CD4-positive, CD25-positive, alpha-beta regulatory T cell (primary cell): Measurements from ENCODE around the gene ARHGEF26. TPM values are rescaled to one million over a fixed set of nuclear protein-coding genes. Genes with fewer than 3 reads are reported as not detected.

ENCODE experiments used
- ATAC-seq, 2 donors: fragments of 150-1000 bp; cut with Tn5 transposase; one replicate each; pipeline ENCODE4 v1.10.0; 2021; ENCODE audit warnings: low read depth in 2 of 2, moderate number of reproducible peaks in 2 of 2, moderate library complexity in 1 of 2
- DNase-seq, 3 donors: peaks; one replicate each; pipeline versions ENCODE4 v3.0.0 to v3.0.0-alpha.2; 2012 to 2022; ENCODE audit warnings: mixed read lengths in 1 of 3
- H3K27ac ChIP-seq: one replicate; pipeline ENCODE4 v1.7.0; 2013; ENCODE audit warnings: mild to moderate bottlenecking, low read length; ENCODE audit not compliant: insufficient read depth, poor library complexity, severe bottlenecking
- H3K27me3 ChIP-seq: one replicate; pipeline ENCODE4 v1.7.0; 2013; ENCODE audit warnings: low read length; ENCODE audit not compliant: control insufficient read depth, insufficient read depth
- H3K36me3 ChIP-seq: one replicate; pipeline ENCODE4 v1.7.0; 2013; ENCODE audit warnings: mild to moderate bottlenecking, low read length, moderate library complexity; ENCODE audit not compliant: control insufficient read depth, insufficient read depth
- H3K4me1 ChIP-seq: 2 replicates; pipeline ENCODE4 v1.7.0; 2013; ENCODE audit warnings: mild to moderate bottlenecking, low read length; ENCODE audit not compliant: insufficient read depth, control insufficient read depth, poor library complexity, severe bottlenecking
- H3K4me3 ChIP-seq: one replicate; pipeline ENCODE4 v1.7.0; 2013; ENCODE audit warnings: low read depth, mild to moderate bottlenecking, low read length, moderate library complexity
- H3K9me3 ChIP-seq, 2 experiments: 1 replicate in 1 of 2; 2 replicates in 1 of 2; pipeline ENCODE4 v1.7.0; 2013; ENCODE audit warnings: low read length in 2 of 2, mild to moderate bottlenecking in 1 of 2, moderate library complexity in 1 of 2; ENCODE audit not compliant: control insufficient read depth in 2 of 2
- H3K27ac Mint-ChIP-seq, 3 donors: one replicate each; pipeline ENCODE4 v1.8.0; 2020 to 2022; ENCODE audit warnings: mild to moderate bottlenecking in 3 of 3, mixed read lengths in 3 of 3, moderate library complexity in 2 of 3
- H3K27me3 Mint-ChIP-seq: one replicate; pipeline ENCODE4 v1.8.0; 2022; ENCODE audit warnings: mild to moderate bottlenecking, mixed read lengths
- H3K36me3 Mint-ChIP-seq: one replicate; pipeline ENCODE4 v1.8.0; 2020; ENCODE audit warnings: mixed read lengths
- H3K4me1 Mint-ChIP-seq, 4 donors: one replicate each; pipeline ENCODE4 v1.8.0; 2020 to 2022; ENCODE audit warnings: mixed read lengths in 4 of 4, mild to moderate bottlenecking in 1 of 4
- H3K4me3 Mint-ChIP-seq, 4 donors: one replicate each; pipeline ENCODE4 v1.8.0; 2020 to 2022; ENCODE audit warnings: mild to moderate bottlenecking in 4 of 4, mixed read lengths in 4 of 4, moderate library complexity in 3 of 4
- H3K9me3 Mint-ChIP-seq, 7 donors: one replicate each; pipeline ENCODE4 v1.8.0; 2020 to 2022; ENCODE audit warnings: mixed read lengths in 7 of 7, mild to moderate bottlenecking in 3 of 7, moderate library complexity in 2 of 7
- polyA plus RNA-seq, 4 donors: library from polyadenylated mRNA; unstranded; fragments of 300-500 nt; fragmentation: Illumina TruSeq; gene quantifications; one replicate each; pipeline ENCODE4 v1.2.3, GENCODE V29; 2021
- total RNA-seq: library from RNA; stranded (reverse); gene quantifications from one replicate; pipeline ENCODE4 v1.2.3, GENCODE V29; 2022

Gene ARHGEF26
- total and polyA plus RNA-seq, 5 donors from 2014 or later: 0.09 to 0.13 TPM; not detected in 3

DNA sequence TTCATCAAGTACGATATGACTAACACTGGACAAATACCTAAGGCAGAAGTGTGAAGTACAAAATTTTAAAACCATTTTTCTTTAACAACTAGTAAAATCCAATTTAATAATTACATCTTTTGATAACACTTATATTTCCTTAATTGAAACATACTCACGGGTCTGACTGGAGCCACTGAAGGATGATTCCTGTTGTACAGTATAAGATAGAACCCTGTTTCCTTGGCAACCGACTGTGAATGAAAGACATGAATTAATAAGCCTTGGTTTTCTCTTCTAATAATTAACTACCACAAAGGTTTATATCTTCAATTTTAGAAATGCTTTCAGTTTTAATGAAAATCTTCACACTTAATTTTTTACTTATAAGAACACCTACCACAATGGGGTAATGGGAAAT, 183.7 kb downstream of the ARHGEF26 start:
- peaks cover 82% of the 10 kb centered on the region for H3K36me3 ChIP-seq

DNA sequence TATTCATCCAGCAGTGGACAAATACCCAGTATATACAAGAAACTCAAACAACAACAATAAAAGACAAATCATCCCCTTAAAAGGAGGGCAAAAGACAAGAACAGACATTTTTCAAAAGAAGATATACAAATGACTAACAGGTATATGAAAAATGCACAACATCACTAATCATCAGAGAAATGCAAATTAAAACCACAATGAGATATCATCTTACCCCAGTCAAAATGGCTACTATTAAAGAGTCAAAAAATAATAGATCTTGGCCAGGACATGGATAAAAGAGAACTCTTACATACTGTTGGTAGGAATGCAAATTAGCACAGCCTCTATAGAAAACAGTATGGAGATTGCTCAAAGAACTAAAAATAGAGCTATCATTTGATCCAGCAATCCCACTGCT, 186.2 kb downstream of the ARHGEF26 start:
- peaks cover 48% of the 10 kb centered on the region for H3K36me3 Mint-ChIP-seq
- H3K9me3 Mint-ChIP-seq: no peaks in the 10 kb centered on the region
- H3K27ac ChIP-seq: no peak overlapping the region
- H3K36me3 ChIP-seq: peaks cover 61% of the 10 kb centered on the region
- H3K27me3 Mint-ChIP-seq: no peaks in the 10 kb centered on the region
- H3K4me1 ChIP-seq: peaks cover 3% of the 10 kb centered on the region
- no peaks in the 10 kb centered on the region for H3K9me3 ChIP-seq
- H3K4me1 Mint-ChIP-seq: peaks cover 12 to 35% (median 17%) of the 10 kb centered on the region in 4 donors
- DNase-seq: no peak
- H3K27me3 ChIP-seq: no peaks in the 10 kb centered on the region
- peak overlapping the region in 1 of 3 donors; percentile 20 for H3K27ac Mint-ChIP-seq
- no peak overlapping the region for H3K4me3 Mint-ChIP-seq
- no peak overlapping the region for H3K4me3 ChIP-seq
- no peak for ATAC-seq

More for the DNA sequence above, 183.7 kb downstream of the ARHGEF26 start:
- Histone ChIP-seq H3K4me1 (peaks cover 3% of the 10 kb centered on the region), H3K9me3 (no peaks in the 10 kb centered on the region), H3K4me3 (no peak overlapping the region), H3K27me3 (no peaks in the 10 kb centered on the region), H3K27ac (no peak overlapping the region)
- H3K4me1 Mint-ChIP-seq: peaks cover 16 to 37% (median 17%) of the 10 kb centered on the region in 4 donors
- ATAC-seq: no peak
- no peak for DNase-seq
- no peaks in the 10 kb centered on the region for H3K9me3 Mint-ChIP-seq
- no peak overlapping the region for H3K4me3 Mint-ChIP-seq
- no peak overlapping the region for H3K27ac Mint-ChIP-seq
- no peaks in the 10 kb centered on the region for H3K27me3 Mint-ChIP-seq
- peaks cover 64% of the 10 kb centered on the region for H3K36me3 Mint-ChIP-seq

Other genes with a start within 250 kb of the ARHGEF26 start
- 121 TPM for gene DHX36, start 203.1 kb downstream of the ARHGEF26 start, total RNA-seq
- 10 to 100 TPM; 11.6 to 22.6 (median 15.9) TPM for gene DHX36, start 203.1 kb downstream of the ARHGEF26 start, polyA plus RNA-seq